GM19035 (cell line): ENCODE measurements around the gene CDHR3.

Experiments
- ATAC-seq: cut with Tn5 transposase; IDR thresholded peaks from one replicate; pipeline ENCODE4 v1.9.1; 2021; ENCODE audit not compliant: unreplicated experiment

The CDHR3 gene

DNA sequence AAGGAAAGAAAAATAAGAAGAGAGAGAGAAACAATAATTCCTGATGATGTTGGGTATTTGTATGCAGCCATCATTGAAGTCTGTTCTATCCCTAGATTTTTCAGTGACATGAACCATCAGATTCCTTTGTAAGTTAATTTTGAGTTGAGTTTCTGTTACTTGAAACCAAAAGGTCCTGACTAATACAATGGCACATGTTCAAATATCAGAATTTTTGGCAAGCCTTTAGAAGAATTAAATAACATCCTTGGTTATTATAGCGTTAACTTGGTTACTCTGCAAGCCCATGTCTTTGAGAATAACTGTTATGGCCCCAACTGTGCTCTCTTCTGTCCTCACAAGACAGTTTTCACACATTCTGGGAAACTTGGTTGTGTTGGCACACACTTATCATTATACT lies 82.5 kb downstream of the CDHR3 start:
- ATAC-seq: no peak

DNA sequence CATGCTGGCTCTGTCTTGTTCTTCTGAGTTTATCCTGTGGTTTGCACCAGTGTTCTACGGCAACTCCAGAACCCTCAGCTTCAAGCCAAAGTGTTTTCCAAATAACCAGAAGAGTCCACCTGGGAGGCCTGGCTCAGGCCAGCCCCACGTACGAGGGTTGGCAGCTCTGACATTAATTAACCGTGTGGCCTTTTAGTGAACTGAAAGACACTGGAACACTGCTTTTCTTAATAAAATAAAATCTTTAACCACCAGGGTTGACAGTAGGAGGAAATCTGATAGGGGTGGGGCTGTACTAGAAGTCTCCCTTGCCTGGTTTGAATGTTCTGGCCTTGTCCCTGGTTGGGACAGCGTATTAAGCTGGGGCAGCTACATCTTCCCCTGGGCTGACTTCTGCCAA lies 84.1 kb downstream of the CDHR3 start:
- ATAC-seq: no peak

GRCh38 chr7:106047818-106048705 lies 85.0 kb downstream of the CDHR3 start:
- no peak for ATAC-seq

DNA sequence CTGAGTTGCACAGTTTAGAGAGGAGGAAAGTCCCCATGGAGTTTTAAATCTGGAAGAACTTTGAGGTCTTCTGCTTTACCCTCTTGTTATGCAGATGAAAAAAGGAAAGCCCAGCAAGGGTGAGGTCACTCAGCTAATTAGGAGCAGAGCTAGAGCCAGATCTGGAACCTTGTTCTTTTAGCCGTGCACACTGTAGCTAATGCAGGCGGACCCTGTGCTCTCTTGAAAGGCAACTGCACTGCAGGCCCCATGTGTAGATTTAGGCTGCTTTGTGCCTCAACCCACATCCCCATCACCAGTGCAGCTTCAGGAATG lies 85.6 kb downstream of the CDHR3 start:
- ATAC-seq: no peak

DNA sequence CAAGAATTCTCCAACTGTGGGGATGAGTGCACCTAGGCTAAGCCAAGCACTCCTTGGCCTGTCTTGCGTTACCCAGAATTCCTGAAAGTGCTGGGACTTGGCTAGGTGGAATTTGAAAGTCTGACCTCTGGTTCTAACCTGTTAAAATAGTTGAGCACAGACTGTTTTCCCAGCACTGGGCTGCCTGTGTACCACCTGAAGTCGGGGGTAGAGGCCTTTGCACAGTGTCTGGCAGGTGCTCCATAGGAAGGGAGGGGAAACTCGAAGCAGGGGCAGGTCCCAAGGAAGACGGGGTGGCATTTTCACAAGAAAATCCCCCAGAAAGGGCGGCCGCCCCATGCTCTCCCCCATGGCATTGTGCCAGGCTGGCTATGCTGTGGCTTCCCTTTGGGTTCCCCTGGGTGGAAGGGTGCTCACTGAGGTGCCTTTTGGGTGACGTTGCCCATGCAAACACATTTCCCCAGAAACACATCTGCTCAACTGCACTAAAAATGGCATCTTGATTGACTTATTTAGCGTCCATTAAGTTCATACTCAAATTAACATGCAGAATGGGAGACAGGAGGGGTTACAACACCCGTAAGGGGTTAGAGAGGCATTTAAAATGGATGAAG lies 86.2 kb downstream of the CDHR3 start:
- no peak for ATAC-seq

DNA sequence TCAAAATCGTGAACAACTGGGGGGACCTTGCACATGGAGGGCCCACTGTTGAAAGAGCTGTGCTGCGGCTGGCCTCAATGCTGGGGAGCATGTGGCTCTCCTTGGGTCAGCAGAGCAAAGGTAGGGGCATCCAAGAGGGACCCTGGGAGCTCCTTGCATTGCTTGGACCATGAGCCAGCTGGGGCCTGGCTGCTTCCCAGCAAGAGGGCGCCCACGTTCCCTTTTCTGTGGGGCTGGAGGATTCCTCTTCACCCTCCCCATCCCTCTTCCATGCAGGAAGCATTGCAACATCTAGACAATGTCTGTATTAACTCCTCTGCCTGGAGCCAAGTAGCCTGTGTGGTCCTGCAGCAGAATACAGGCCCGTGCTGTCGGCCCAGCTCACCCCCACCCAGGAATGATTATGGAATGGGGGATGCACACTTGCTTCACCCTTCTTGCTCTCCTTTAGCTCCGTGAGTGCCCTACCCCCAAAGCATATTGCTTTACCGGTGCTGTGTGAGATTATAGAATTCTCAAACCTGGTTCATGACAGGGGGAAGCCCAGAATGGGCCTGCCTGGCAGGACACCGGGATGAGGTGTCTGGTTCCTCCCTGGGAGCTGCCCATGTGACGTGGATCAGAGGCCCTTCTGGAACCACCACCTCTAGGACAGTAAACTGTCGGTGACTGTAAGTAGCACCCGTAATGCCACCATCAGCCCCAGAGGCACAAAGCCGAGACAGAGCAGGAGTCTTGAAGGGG lies 87.1 kb downstream of the CDHR3 start:
- no peak for ATAC-seq

DNA sequence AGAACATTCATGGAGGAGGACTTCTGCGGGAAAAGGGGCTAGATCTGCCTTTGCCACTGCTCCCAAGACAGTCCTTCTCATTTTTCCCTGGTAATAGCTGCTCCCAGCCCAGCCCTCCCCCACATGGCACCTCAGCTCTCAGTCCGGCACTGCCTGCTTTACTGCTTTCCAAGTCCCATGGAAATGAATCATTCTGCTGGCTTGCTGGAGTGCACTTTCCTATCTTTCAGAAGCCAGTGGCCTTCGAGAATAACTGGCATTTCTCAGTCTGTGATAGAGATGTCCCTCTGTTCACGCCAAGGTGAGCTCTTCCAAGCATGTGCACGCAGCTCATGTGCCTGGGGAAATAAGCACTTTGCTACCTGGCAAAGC lies 87.7 kb downstream of the CDHR3 start:
- ATAC-seq: no peak

GRCh38 chr7:106052681-106053080 lies 89.6 kb downstream of the CDHR3 start:
- ATAC-seq: no peak

DNA sequence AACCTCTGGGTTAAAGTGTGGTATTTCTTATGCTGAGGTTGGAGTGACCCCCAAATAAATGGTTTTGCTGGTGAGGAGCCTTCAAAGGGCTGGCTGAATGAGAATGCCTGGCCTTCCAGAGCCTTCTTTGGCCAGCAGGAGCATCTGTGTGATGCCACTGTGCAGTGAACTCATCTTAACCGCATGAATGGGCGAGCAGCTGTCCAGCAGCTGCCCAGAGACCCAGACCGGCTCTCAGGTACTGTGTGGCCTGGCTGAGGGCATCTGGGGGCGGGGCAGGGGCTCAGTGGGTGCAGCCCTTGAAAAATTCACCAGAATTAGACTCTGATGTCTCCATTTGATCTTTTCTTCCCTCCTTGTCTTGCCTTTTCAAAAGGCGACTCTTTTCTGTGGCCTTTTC lies 90.0 kb downstream of the CDHR3 start:
- no peak for ATAC-seq

GRCh38 chr7:106054156-106054910 lies 91.3 kb downstream of the CDHR3 start:
- ATAC-seq: no peak

GRCh38 chr7:106054971-106055532 lies 92.0 kb downstream of the CDHR3 start:
- ATAC-seq: no peak

- peak; percentile 51 for ATAC-seq
Observed at GRCh38 chr7:106056513-106057203, 93.6 kb downstream of the CDHR3 start.

GRCh38 chr7:106057204-106057961 lies 94.3 kb downstream of the CDHR3 start:
- no peak for ATAC-seq

- ATAC-seq: peak; percentile 58
Observed at GRCh38 chr7:106057962-106058927, 95.2 kb downstream of the CDHR3 start.

- no peak for ATAC-seq
Observed at GRCh38 chr7:106058928-106059324, 95.9 kb downstream of the CDHR3 start.

- no peak for ATAC-seq
Observed at GRCh38 chr7:106059556-106059955, 96.5 kb downstream of the CDHR3 start.

DNA sequence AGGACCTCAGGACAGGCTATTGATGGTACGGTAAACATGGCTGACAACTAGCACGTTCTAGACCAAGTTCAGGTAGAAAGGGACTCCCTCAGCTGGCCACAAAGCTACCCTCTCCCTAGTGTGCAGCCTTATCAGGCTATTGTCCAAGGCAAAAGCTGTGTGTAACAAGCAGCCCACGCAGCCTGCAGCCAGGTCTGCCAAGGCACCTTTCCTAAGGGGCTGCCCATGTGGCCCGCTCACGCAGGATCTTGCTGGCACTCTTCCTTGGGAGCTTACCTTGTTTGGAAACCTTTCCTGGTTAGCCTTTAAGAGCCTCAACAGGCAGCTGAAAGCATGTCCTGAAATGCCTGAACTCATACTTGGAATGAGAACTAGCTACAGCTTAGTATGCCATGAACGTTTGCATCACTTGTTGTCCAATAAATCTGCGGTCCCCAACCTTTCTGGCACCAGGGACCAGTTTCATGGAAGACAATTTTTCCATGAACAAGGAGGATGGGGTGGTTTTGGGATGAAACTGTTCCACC lies 97.4 kb downstream of the CDHR3 start:
- ATAC-seq: no peak

- no peak for ATAC-seq
Observed at GRCh38 chr7:106061301-106061979, 98.4 kb downstream of the CDHR3 start.
